RWPE2 (cell line): ENCODE measurements around the gene AKIP1.
A peak's percentile ranks its signal among the peaks of the same experiment; 100 is the strongest.

Source experiments
- ATAC-seq: fragments of 200-7000 bp; cut with Tn5 transposase; 3 replicates; pipeline ENCODE4 v1.9.1; 2021; ENCODE audit warnings: low read depth
- DNase-seq: peaks from one replicate; pipeline ENCODE4 v3.0.0-alpha.2; 2020; ENCODE audit warnings: low spot score
- H3K27ac ChIP-seq: fragments of 450-650 bp; 2 replicates; pipeline ENCODE4 v1.5.1; 2017; ENCODE audit warnings: mild to moderate bottlenecking; ENCODE audit not compliant: poor library complexity, severe bottlenecking
- H3K27me3 ChIP-seq: fragments of 250-450 bp; sonication (Bioruptor Pico); 2 replicates; pipeline ENCODE4 v1.5.1; 2021; ENCODE audit warnings: mild to moderate bottlenecking, moderate library complexity; ENCODE audit not compliant: insufficient read depth, poor library complexity, severe bottlenecking
- H3K36me3 ChIP-seq: fragments of 250-450 bp; sonication (Bioruptor Pico); 2 replicates; pipeline ENCODE4 v1.5.1; 2020; ENCODE audit warnings: low read depth, mild to moderate bottlenecking, moderate library complexity
- H3K4me1 ChIP-seq: fragments of 250-450 bp; sonication (Bioruptor Pico); 2 replicates; pipeline ENCODE4 v1.5.1; 2021; ENCODE audit warnings: mild to moderate bottlenecking, moderate library complexity; ENCODE audit not compliant: insufficient read depth, poor library complexity, severe bottlenecking
- H3K4me3 ChIP-seq: fragments of 250-450 bp; sonication (Bioruptor Pico); 2 replicates; pipeline ENCODE4 v1.5.1; 2021; ENCODE audit warnings: mild to moderate bottlenecking, moderate library complexity; ENCODE audit not compliant: severe bottlenecking
- H3K9me3 ChIP-seq: fragments of 250-450 bp; sonication (Bioruptor Pico); 2 replicates; pipeline ENCODE4 v1.5.1; 2021; ENCODE audit warnings: mild to moderate bottlenecking, moderate library complexity; ENCODE audit not compliant: severe bottlenecking
- CTCF ChIP-seq: fragments of 450-650 bp; IDR thresholded peaks from one replicate; pipeline ENCODE4 v1.5.1; 2017; ENCODE audit warnings: mild to moderate bottlenecking, moderate library complexity; ENCODE audit not compliant: poor library complexity, severe bottlenecking

AKIP1 gene

GRCh38 chr11:8911029-8911823, at the start of gene AKIP1:
AKIP1 (plus strand) TSS chr11:8911189; CDS start chr11:8911450, 261 bp downstream.
- Histone ChIP-seq H3K36me3 (peaks cover 18% of the 10 kb centered on the region), H3K27ac (peak within 1 kb of the TSS; percentile 95), H3K4me1 (peaks cover 28% of the 10 kb centered on the region), H3K27me3 (no peaks in the 10 kb centered on the region), H3K9me3 (no peaks in the 10 kb centered on the region), H3K4me3 (peak within 1 kb of the TSS; percentile 51)
- no peak for TF ChIP-seq CTCF
- peak; percentile 92 for DNase-seq
- peak; percentile 82 for ATAC-seq

GRCh38 chr11:8863838-8864237, 47.2 kb upstream of the AKIP1 start:
- TF ChIP-seq CTCF: no peak
- no peak overlapping the region for H3K4me3 ChIP-seq
- no peaks in the 10 kb centered on the region for H3K36me3 ChIP-seq
- ATAC-seq (peak; percentile 70), DNase-seq (no peak)
- H3K27ac ChIP-seq: peak overlapping the region; percentile 14
- H3K4me1 ChIP-seq: peaks cover 23% of the 10 kb centered on the region
- H3K9me3 ChIP-seq: no peaks in the 10 kb centered on the region
- H3K27me3 ChIP-seq: no peaks in the 10 kb centered on the region

- no peaks in the 10 kb centered on the region for H3K9me3 ChIP-seq
- no peak overlapping the region for H3K4me3 ChIP-seq
- H3K4me1 ChIP-seq: peaks cover 28% of the 10 kb centered on the region
- H3K36me3 ChIP-seq: no peaks in the 10 kb centered on the region
- DNase-seq (no peak), ATAC-seq (no peak)
- H3K27me3 ChIP-seq: no peaks in the 10 kb centered on the region
- H3K27ac ChIP-seq: peak overlapping the region; percentile 21
- no peak for TF ChIP-seq CTCF
Observed at GRCh38 chr11:8865304-8865703, 45.7 kb upstream of the AKIP1 start.

- H3K27ac ChIP-seq: peak overlapping the region; percentile 33
- DNase-seq (no peak), ATAC-seq (0 out of 3 replicates have a peak, but pooled peaks have one; percentile 5)
- peaks cover 30% of the 10 kb centered on the region for H3K4me1 ChIP-seq
- TF ChIP-seq CTCF: no peak
- no peaks in the 10 kb centered on the region for H3K9me3 ChIP-seq
- no peaks in the 10 kb centered on the region for H3K27me3 ChIP-seq
- H3K4me3 ChIP-seq: no peak overlapping the region
- no peaks in the 10 kb centered on the region for H3K36me3 ChIP-seq
Observed at GRCh38 chr11:8867035-8867434, 44.0 kb upstream of the AKIP1 start.

- ATAC-seq: no peak
- Histone ChIP-seq H3K4me3 (no peak overlapping the region), H3K27ac (peak overlapping the region; percentile 33), H3K27me3 (no peaks in the 10 kb centered on the region), H3K4me1 (peaks cover 30% of the 10 kb centered on the region), H3K9me3 (no peaks in the 10 kb centered on the region), H3K36me3 (no peaks in the 10 kb centered on the region)
- no peak for TF ChIP-seq CTCF
- no peak for DNase-seq
Observed at GRCh38 chr11:8867931-8868631, 42.9 kb upstream of the AKIP1 start.
